Esophagus muscularis mucosa (tissue), 4 donors: Measurements from ENCODE around the gene ASIC1. TPM values are rescaled to one million over a fixed set of nuclear protein-coding genes. Genes with fewer than 3 reads are reported as not detected.

Source experiments
- DNase-seq: peaks from one replicate; pipeline ENCODE4 v3.0.0-alpha.2; 2017; ENCODE audit errors: extremely low spot score
- H3K27ac ChIP-seq, 4 donors: fragments of 200-600 bp; sonication (generic); replicated peaks in 1 of 4; 1 replicate in 3 of 4; 2 replicates in 1 of 4; pipeline ENCODE4 v1.5.1; 2016 to 2019; ENCODE audit warnings: mild to moderate bottlenecking in 1 of 4
- H3K27me3 ChIP-seq, 4 donors: fragments of 200-600 bp; sonication (generic); one replicate each; pipeline versions ENCODE4 v1.5.1 to v1.6.0; 2016 to 2019
- H3K36me3 ChIP-seq, 4 donors: fragments of 200-600 bp; sonication (generic); one replicate each; pipeline ENCODE4 v1.5.1; 2016 to 2019
- H3K4me1 ChIP-seq, 4 donors: fragments of 200-600 bp; sonication (generic); one replicate each; pipeline ENCODE4 v1.5.1; 2016 to 2019
- H3K4me3 ChIP-seq, 4 donors: fragments of 200-600 bp; sonication (generic); 1 replicate in 2 of 4; 2 replicates in 2 of 4; pipeline ENCODE4 v1.5.1; 2016 to 2019; ENCODE audit warnings: mild to moderate bottlenecking in 4 of 4, moderate library complexity in 1 of 4
- H3K9me3 ChIP-seq, 4 donors: fragments of 200-600 bp; sonication (generic); 1 replicate in 3 of 4; 2 replicates in 1 of 4; pipeline ENCODE4 v1.5.1; 2016 to 2019
- CTCF ChIP-seq, 3 experiments: fragments of 200-600 bp in 2 of 3; fragments of 450-650 bp in 1 of 3; sonication (generic) in 2 of 3; IDR thresholded peaks; one replicate each; pipeline ENCODE4 v1.5.1; 2017 to 2019; ENCODE audit warnings: antibody characterized with exemption in 3 of 3, mild to moderate bottlenecking in 2 of 3, moderate library complexity in 1 of 3
- EP300 ChIP-seq: sonication (generic); formaldehyde crosslinking; IDR thresholded peaks from one replicate; pipeline ENCODE4 v1.6.1; 2017; ENCODE audit warnings: antibody characterized with exemption
- POLR2A ChIP-seq: fragments of 450-650 bp; IDR thresholded peaks from one replicate; pipeline ENCODE4 v1.6.1; 2017; ENCODE audit warnings: antibody characterized with exemption, moderate library complexity, mild to moderate bottlenecking, low read depth
- POLR2AphosphoS5 ChIP-seq, 2 donors: sonication (generic); formaldehyde crosslinking; IDR thresholded peaks; one replicate each; pipeline ENCODE4 v1.6.1; 2017; ENCODE audit warnings: antibody characterized with exemption in 2 of 2
- WGBS: methylation state at CpG from one replicate; pipeline ENCODE4 v1.1.5; 2018; 5-methylcytosine and 5-hydroxymethylcytosine counted together
- intact Hi-C: fragments of 100-400 bp; cut with DNase I; formaldehyde crosslinking; loops from one replicate; pipeline ENCODE4 v1.15.1; 2023
- total RNA-seq, 4 donors: library from RNA; depleted of rRNA; stranded (reverse); fragments of >200 nt; gene quantifications; one replicate each; pipeline versions ENCODE4 v1.1.0 to v1.2.1, GENCODE V29; 2016

ASIC1 gene
- total RNA-seq, 4 donors from 2014 or later: 0.66 to 5.6 (median 2.9) TPM

- peaks cover 0 to 27% (median 23%) of the 10 kb centered on the region in 4 donors for H3K4me1 ChIP-seq
- no peaks in the 10 kb centered on the region for H3K27me3 ChIP-seq
- 29% methylated on average over 5 of the region's 5 CpGs for WGBS
- no peaks in the 10 kb centered on the region for H3K36me3 ChIP-seq
- no peaks in the 10 kb centered on the region for H3K9me3 ChIP-seq
- intact Hi-C loops: loop anchor here (5.0 kb wide), 1 partner anchor 44 kb away; no protein-coding TSS in a partner anchor
- no peak for DNase-seq
- no peak overlapping the region for H3K4me3 ChIP-seq
- peak overlapping the region; percentile 46 to 62 (median 52) for H3K27ac ChIP-seq
- TF ChIP-seq POLR2AphosphoS5 (IDR thresholded peaks at IDR 0.05) (peak; percentile 40 to 46), EP300 (no peak)
Observed at GRCh38 chr12:50066402-50066801, 9.0 kb downstream of the ASIC1 start.

- no peak for DNase-seq
- TF ChIP-seq CTCF (IDR thresholded peaks at IDR 0.05) (no peak), POLR2AphosphoS5 (IDR thresholded peaks at IDR 0.05) (no peak), EP300 (no peak), POLR2A (no peak)
- WGBS: 94% methylated on average over 5 of the region's 5 CpGs
- Histone ChIP-seq H3K36me3 (no peaks in the 10 kb centered on the region), H3K4me3 (no peak overlapping the region), H3K4me1 (peaks cover 0 to 27% (median 22%) of the 10 kb centered on the region in 4 donors), H3K27ac (no peak overlapping the region), H3K27me3 (no peaks in the 10 kb centered on the region), H3K9me3 (no peaks in the 10 kb centered on the region)
- intact Hi-C loops: loop anchor here (5.0 kb wide), 1 partner anchor 47 kb away; no protein-coding TSS in a partner anchor
Observed at GRCh38 chr12:50069069-50069468, 11.7 kb downstream of the ASIC1 start.

GRCh38 chr12:50069539-50069938, 12.1 kb downstream of the ASIC1 start:
- whole genome bisulfite sequencing: 97% methylated on average over 3 of the region's 3 CpGs
- Histone ChIP-seq H3K36me3 (no peaks in the 10 kb centered on the region), H3K27ac (no peak overlapping the region), H3K4me3 (no peak overlapping the region), H3K4me1 (peaks cover 0 to 27% (median 22%) of the 10 kb centered on the region in 4 donors), H3K27me3 (no peaks in the 10 kb centered on the region), H3K9me3 (no peaks in the 10 kb centered on the region)
- DNase-seq: no peak
- intact Hi-C loops: loop anchor here (5.0 kb wide), 1 partner anchor 47 kb away; no protein-coding TSS in a partner anchor
- TF ChIP-seq POLR2AphosphoS5 (IDR thresholded peaks at IDR 0.05) (no peak), EP300 (no peak), POLR2A (no peak), CTCF (IDR thresholded peaks at IDR 0.05) (no peak)

GRCh38 chr12:50070314-50071060, 13.1 kb downstream of the ASIC1 start:
- intact Hi-C loops: loop anchor here (2.0 kb wide), 1 partner anchor 104 kb away; no protein-coding TSS in a partner anchor
- Histone ChIP-seq H3K9me3 (no peaks in the 10 kb centered on the region), H3K36me3 (no peaks in the 10 kb centered on the region), H3K4me1 (peaks cover 3 to 32% (median 27%) of the 10 kb centered on the region in 4 donors), H3K27me3 (no peaks in the 10 kb centered on the region), H3K4me3 (no peak overlapping the region), H3K27ac (no peak overlapping the region)
- 38% methylated on average over 9 of the region's 9 CpGs for WGBS
- DNase-seq: peak; percentile 95
- TF ChIP-seq CTCF (IDR thresholded peaks at IDR 0.05) (peak; percentile 89 to 97 (median 96)), POLR2A (no peak)

GRCh38 chr12:50072198-50072907, 15.0 kb downstream of the ASIC1 start:
- Histone ChIP-seq H3K4me1 (peaks cover 3 to 18% (median 15%) of the 10 kb centered on the region in 4 donors), H3K9me3 (no peaks in the 10 kb centered on the region), H3K4me3 (no peak overlapping the region), H3K27me3 (no peaks in the 10 kb centered on the region), H3K36me3 (no peaks in the 10 kb centered on the region), H3K27ac (no peak overlapping the region)
- TF ChIP-seq EP300 (no peak), CTCF (IDR thresholded peaks at IDR 0.05) (no peak), POLR2AphosphoS5 (IDR thresholded peaks at IDR 0.05) (no peak), POLR2A (no peak)
- no peak for DNase-seq
- 80% methylated on average over 10 of the region's 10 CpGs for WGBS
- intact Hi-C loops: no loop called here
